ENCODE data around the gene INTS13.

DNA sequence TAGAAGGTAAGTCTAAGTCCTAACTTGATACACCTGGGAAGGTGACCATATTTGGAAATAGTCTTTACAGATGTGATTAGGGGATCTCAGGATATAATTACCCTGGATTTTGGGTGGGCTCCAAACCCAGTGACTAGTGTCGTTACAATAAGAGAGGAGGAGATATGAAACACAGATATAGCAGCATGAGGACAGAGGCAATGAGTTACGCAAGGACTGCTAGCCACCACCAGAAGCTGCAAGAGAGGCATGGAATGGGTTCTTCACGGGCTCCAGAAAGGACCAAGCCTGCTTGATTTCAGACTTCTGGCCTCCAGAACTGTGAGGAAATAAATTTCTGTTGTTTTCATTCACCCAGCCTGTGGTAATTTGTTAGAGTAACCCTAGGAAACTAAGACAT lies 29.1 kb upstream of the INTS13 start:
- TF ChIP-seq, protein P1, sequence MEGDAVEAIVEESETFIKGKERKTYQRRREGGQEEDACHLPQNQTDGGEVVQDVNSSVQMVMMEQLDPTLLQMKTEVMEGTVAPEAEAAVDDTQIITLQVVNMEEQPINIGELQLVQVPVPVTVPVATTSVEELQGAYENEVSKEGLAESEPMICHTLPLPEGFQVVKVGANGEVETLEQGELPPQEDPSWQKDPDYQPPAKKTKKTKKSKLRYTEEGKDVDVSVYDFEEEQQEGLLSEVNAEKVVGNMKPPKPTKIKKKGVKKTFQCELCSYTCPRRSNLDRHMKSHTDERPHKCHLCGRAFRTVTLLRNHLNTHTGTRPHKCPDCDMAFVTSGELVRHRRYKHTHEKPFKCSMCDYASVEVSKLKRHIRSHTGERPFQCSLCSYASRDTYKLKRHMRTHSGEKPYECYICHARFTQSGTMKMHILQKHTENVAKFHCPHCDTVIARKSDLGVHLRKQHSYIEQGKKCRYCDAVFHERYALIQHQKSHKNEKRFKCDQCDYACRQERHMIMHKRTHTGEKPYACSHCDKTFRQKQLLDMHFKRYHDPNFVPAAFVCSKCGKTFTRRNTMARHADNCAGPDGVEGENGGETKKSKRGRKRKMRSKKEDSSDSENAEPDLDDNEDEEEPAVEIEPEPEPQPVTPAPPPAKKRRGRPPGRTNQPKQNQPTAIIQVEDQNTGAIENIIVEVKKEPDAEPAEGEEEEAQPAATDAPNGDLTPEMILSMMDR (IDR thresholded peaks at IDR 0.05) = no peak
- TF ChIP-seq, protein P2, sequence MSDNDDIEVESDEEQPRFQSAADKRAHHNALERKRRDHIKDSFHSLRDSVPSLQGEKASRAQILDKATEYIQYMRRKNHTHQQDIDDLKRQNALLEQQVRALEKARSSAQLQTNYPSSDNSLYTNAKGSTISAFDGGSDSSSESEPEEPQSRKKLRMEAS (CRISPR knock-in tag; IDR thresholded peaks at IDR 0.05) = no peak
- TF ChIP-seq ATF2 (CRISPR knock-in tag; IDR thresholded peaks at IDR 0.05; ENCODE audit: borderline replicate concordance, low read depth) (no peak), ELF4 (CRISPR knock-in tag; IDR thresholded peaks at IDR 0.05; ENCODE audit: low read depth) (no peak)

Measured in WTC11 (cell line).